Panc1 (cell line): Measurements from ENCODE around the gene ATP5ME. TPM values are rescaled to one million over a fixed set of nuclear protein-coding genes. Genes with fewer than 3 reads are reported as not detected.

ENCODE experiments used
- ATAC-seq: fragments of 200-7000 bp; cut with Tn5 transposase; 2 replicates; pipeline ENCODE4 v1.9.1; 2020; ENCODE audit warnings: mild to moderate bottlenecking, moderate library complexity
- BruUV-seq: library from RNA; stranded (reverse); fragments of 400-500 nt; replicated peaks from 2 replicates; lab custom pipeline; 2021; lab: Mats Ljungman, UMichigan
- CTCF ChIA-PET: fragments of 300-600 bp; sonication (Branson Sonifier 250); formaldehyde crosslinking; loops from one replicate; lab custom pipeline; 2022; ENCODE audit warnings: antibody characterized with exemption; lab: Charles Lee
- POLR2A ChIA-PET: fragments of 300-600 bp; sonication (Branson Sonifier 250); formaldehyde crosslinking; loops from one replicate; lab custom pipeline; 2022; ENCODE audit warnings: antibody characterized with exemption; lab: Charles Lee
- DNase-seq: peaks from one replicate; pipeline ENCODE4 v3.0.0-alpha.2; 2010; ENCODE audit warnings: low read depth, low spot score
- H3K27ac ChIP-seq: 2 replicates; pipeline ENCODE4 v1.5.1; 2011; ENCODE audit warnings: mild to moderate bottlenecking, low read length, inconsistent platforms
- H3K27me3 ChIP-seq: fragments of 200-500 bp; sonication (Bioruptor generic); 2 replicates; pipeline ENCODE4 v1.6.0; 2014; ENCODE audit warnings: low read length, inconsistent platforms; ENCODE audit not compliant: control insufficient read depth, insufficient read depth
- H3K36me3 ChIP-seq: fragments of 200-500 bp; sonication (Bioruptor generic); 2 replicates; pipeline ENCODE4 v1.5.1; 2014; ENCODE audit warnings: inconsistent platforms, mild to moderate bottlenecking, low read length, moderate library complexity; ENCODE audit not compliant: control insufficient read depth, insufficient read depth
- H3K4me1 ChIP-seq: 2 replicates; pipeline ENCODE4 v1.5.1; 2011; ENCODE audit warnings: inconsistent platforms, mild to moderate bottlenecking, low read length, moderate library complexity; ENCODE audit not compliant: control insufficient read depth, insufficient read depth
- H3K4me3 ChIP-seq, 2 experiments: 2 replicates each; pipeline ENCODE4 v1.5.1; 2011 to 2012; ENCODE audit warnings: low read depth in 2 of 2, low read length in 2 of 2, mild to moderate bottlenecking in 2 of 2, inconsistent platforms in 1 of 2, moderate library complexity in 1 of 2
- H3K9me3 ChIP-seq: fragments of 200-500 bp; sonication (Bioruptor generic); 2 replicates; pipeline ENCODE4 v1.5.1; 2014; ENCODE audit warnings: low read depth, mild to moderate bottlenecking, inconsistent platforms, low read length, moderate library complexity; ENCODE audit not compliant: control insufficient read depth, insufficient read depth
- CTCF ChIP-seq: fragments of 450-650 bp; IDR thresholded peaks from 2 replicates; pipeline ENCODE4 v1.5.1; 2017; ENCODE audit warnings: mild to moderate bottlenecking
- POLR2AphosphoS5 ChIP-seq: IDR thresholded peaks from 2 replicates; pipeline ENCODE4 v1.6.1; 2012; ENCODE audit warnings: mild to moderate bottlenecking, low read depth, low read length, moderate library complexity
- REST ChIP-seq, 2 experiments: IDR thresholded peaks; 2 replicates each; pipeline ENCODE4 v1.6.1; 2011 to 2012; ENCODE audit warnings: low read depth in 2 of 2, control low read depth in 1 of 2, low read length in 1 of 2, mild to moderate bottlenecking in 1 of 2, moderate library complexity in 1 of 2; ENCODE audit not compliant: insufficient read depth in 1 of 2
- SIN3A ChIP-seq: IDR thresholded peaks from 2 replicates; pipeline ENCODE4 v1.6.1; 2012; ENCODE audit warnings: low read depth, mild to moderate bottlenecking, low read length, moderate library complexity, borderline replicate concordance; ENCODE audit not compliant: insufficient read depth
- TCF7L2 ChIP-seq: IDR thresholded peaks from 2 replicates; pipeline ENCODE4 v1.6.1; 2011; ENCODE audit warnings: mild to moderate bottlenecking, low read depth, low read length, inconsistent platforms
- in situ Hi-C: cut with HindIII; loops from 2 replicates; pipeline ENCODE4 v1.10.0; 2016; ENCODE audit warnings: low sequenced_read_pairs, low pct_unique_long_range_greater_than_20kb
- intact Hi-C: fragments of 100-400 bp; cut with micrococcal nuclease; formaldehyde crosslinking; loops from one replicate; pipeline ENCODE4 v1.10.0; 2022; ENCODE audit not compliant: unreplicated experiment
- total RNA-seq: library from RNA; stranded (reverse); gene quantifications from one replicate; pipeline ENCODE4 v1.2.1, GENCODE V29; 2021; ENCODE audit not compliant: unreplicated experiment

The ATP5ME gene
- total RNA-seq, 1 experiment from 2014 or later: 257 TPM

- H3K9me3 ChIP-seq: no peaks in the 10 kb centered on the region
Measured at GRCh38 chr4:657338-657833, 16.7 kb downstream of the ATP5ME start.

GRCh38 chr4:656436-657337 lies 17.4 kb downstream of the ATP5ME start:
- POLR2A ChIA-PET: no interaction called here
- Histone ChIP-seq H3K4me3 (no peak overlapping the region), H3K36me3 (no peaks in the 10 kb centered on the region), H3K27me3 (no peaks in the 10 kb centered on the region), H3K4me1 (no peaks in the 10 kb centered on the region), H3K9me3 (no peaks in the 10 kb centered on the region), H3K27ac (no peak overlapping the region)
- BruUV-seq: no TSS peak
- intact Hi-C loops: no loop called here
- CTCF ChIA-PET: no interaction called here
- ATAC-seq (no peak), DNase-seq (no peak)
- in situ Hi-C loops: no loop called here
- TF ChIP-seq POLR2AphosphoS5 (no peak), REST (IDR thresholded peaks at IDR 0.05; ENCODE audit: insufficient read depth in 1 of 2, low read depth in 2 of 2, low read length in 1 of 2) (no peak), CTCF (no peak), SIN3A (no peak)

More at GRCh38 chr4:657338-657833, 16.7 kb downstream of the ATP5ME start:
- intact Hi-C loops (no loop called here), in situ Hi-C loops (no loop called here)
- Histone ChIP-seq H3K36me3 (no peaks in the 10 kb centered on the region), H3K27ac (no peak overlapping the region), H3K4me3 (no peak overlapping the region), H3K27me3 (no peaks in the 10 kb centered on the region), H3K4me1 (no peaks in the 10 kb centered on the region)
- CTCF ChIA-PET: no interaction called here
- no peak for ATAC-seq
- BruUV-seq: no TSS peak
- POLR2A ChIA-PET: no interaction called here
- no peak for DNase-seq
- no peak for TF ChIP-seq CTCF
- no peak for TF ChIP-seq SIN3A
- no peak for TF ChIP-seq REST (IDR thresholded peaks at IDR 0.05; ENCODE audit: insufficient read depth in 1 of 2, low read depth in 2 of 2, low read length in 1 of 2)
- no peak for TF ChIP-seq TCF7L2
- TF ChIP-seq POLR2AphosphoS5: no peak
